ENCODE results near the gene SCN3A.

DNA sequence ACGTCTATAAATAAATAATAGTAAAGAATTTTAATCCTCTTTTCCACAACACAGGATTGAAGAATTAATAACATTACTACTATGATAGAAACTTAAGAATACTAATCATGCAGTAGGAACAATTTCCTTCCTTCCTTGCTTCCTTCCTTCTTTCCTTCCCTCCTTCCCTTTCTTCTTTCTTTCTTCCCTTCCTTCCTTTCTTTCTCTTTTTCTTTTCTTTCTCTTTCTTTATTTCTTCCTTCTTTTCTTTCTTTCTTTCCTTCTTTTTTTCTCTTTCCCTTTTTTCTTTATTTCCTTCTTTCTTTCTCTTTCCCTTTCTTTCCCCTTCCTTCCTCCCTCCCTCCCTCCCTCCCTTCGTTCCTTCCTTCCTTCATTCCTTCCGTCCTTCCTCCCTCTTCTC is 77.6 kb downstream of the SCN3A start:
- TF ChIP-seq EGR1 (IDR thresholded peaks at IDR 0.05) (no peak), TEAD4 (IDR thresholded peaks at IDR 0.05) (no peak), EP300 (IDR thresholded peaks at IDR 0.05; ENCODE audit: borderline replicate concordance) (no peak), TAF1 (IDR thresholded peaks at IDR 0.05; ENCODE audit: low read depth) (no peak)

Data from Ishikawa (cell line).